ENCODE results near the gene ZNHIT1.

The ZNHIT1 gene

GRCh38 chr7:101171442-101171837 is 46.5 kb upstream of the ZNHIT1 start:
- ATAC-seq = no peak
- no peak for TF ChIP-seq TSHZ2 (CRISPR knock-in tag; IDR thresholded peaks at IDR 0.05)
- no peak for TF ChIP-seq OSR1 (CRISPR knock-in tag; IDR thresholded peaks at IDR 0.05)
- no peak for TF ChIP-seq CREB5 (CRISPR knock-in tag; IDR thresholded peaks at IDR 0.05; ENCODE audit: low read depth)
- TF ChIP-seq BACH2 (CRISPR knock-in tag; IDR thresholded peaks at IDR 0.05; ENCODE audit: borderline replicate concordance) = no peak
- no peak for TF ChIP-seq ZNF8 (CRISPR knock-in tag; IDR thresholded peaks at IDR 0.05)
- TF ChIP-seq ZC3H10 (CRISPR knock-in tag; IDR thresholded peaks at IDR 0.05) = no peak
- no peak for TF ChIP-seq ZNF565 (CRISPR knock-in tag; conservative IDR thresholded peaks at IDR 0.05; ENCODE audit: low read depth)
- no peak for TF ChIP-seq TOX (CRISPR knock-in tag; IDR thresholded peaks at IDR 0.05; ENCODE audit: borderline replicate concordance)
- TF ChIP-seq SNAI2 (CRISPR knock-in tag; IDR thresholded peaks at IDR 0.05) = no peak
- TF ChIP-seq ZFP30 (CRISPR knock-in tag; IDR thresholded peaks at IDR 0.05) = no peak
- no peak for TF ChIP-seq PATZ1 (CRISPR knock-in tag; IDR thresholded peaks at IDR 0.05; ENCODE audit: borderline replicate concordance)

- TF ChIP-seq ZFP30 (CRISPR knock-in tag; IDR thresholded peaks at IDR 0.05) (no peak), POU6F1 (CRISPR knock-in tag; IDR thresholded peaks at IDR 0.05; ENCODE audit: borderline replicate concordance, low read depth) (no peak), OSR1 (CRISPR knock-in tag; IDR thresholded peaks at IDR 0.05) (no peak)
- ATAC-seq = no peak
Measured at GRCh38 chr7:101172005-101172853, 45.7 kb upstream of the ZNHIT1 start.

GRCh38 chr7:101172854-101173751 is 44.9 kb upstream of the ZNHIT1 start:
- TF ChIP-seq ZNF565 (CRISPR knock-in tag; conservative IDR thresholded peaks at IDR 0.05; ENCODE audit: low read depth) (no peak), ARNTL (CRISPR knock-in tag; IDR thresholded peaks at IDR 0.05; ENCODE audit: borderline replicate concordance, low read depth) (no peak), SNAI2 (CRISPR knock-in tag; IDR thresholded peaks at IDR 0.05) (no peak), ZFP30 (CRISPR knock-in tag; IDR thresholded peaks at IDR 0.05) (no peak), ZC3H10 (CRISPR knock-in tag; IDR thresholded peaks at IDR 0.05) (no peak), RARB (CRISPR knock-in tag; IDR thresholded peaks at IDR 0.05) (no peak), PPARA (CRISPR knock-in tag; IDR thresholded peaks at IDR 0.05; ENCODE audit: borderline replicate concordance) (no peak)
- no peak for ATAC-seq

GRCh38 chr7:101173752-101174244 is 44.2 kb upstream of the ZNHIT1 start:
- TF ChIP-seq TSHZ2 (CRISPR knock-in tag; IDR thresholded peaks at IDR 0.05) (no peak), GLIS3 (CRISPR knock-in tag; IDR thresholded peaks at IDR 0.05) (no peak)
- no peak for ATAC-seq
